ENCODE measurements around the gene PTPRM.

PTPRM gene

GRCh38 chr18:8040021-8040420, 472.9 kb downstream of the PTPRM start:
- no peak overlapping the region for H3K4me3 ChIP-seq (ENCODE audit: low read length)
- H3K4me1 ChIP-seq (ENCODE audit: low read length), result no peaks in the 10 kb centered on the region
- no peaks in the 10 kb centered on the region for H3K9me3 ChIP-seq (replicated peaks; ENCODE audit: insufficient read depth, low read length)
- no peak overlapping the region for H3K27ac ChIP-seq (ENCODE audit: low read length)
- H2AFZ ChIP-seq (ENCODE audit: low read length), result no peak overlapping the region
- H3K4me2 ChIP-seq (ENCODE audit: low read depth, low read length), result no peak overlapping the region
- no peaks in the 10 kb centered on the region for H4K20me1 ChIP-seq (ENCODE audit: insufficient read depth, low read length)
- no peak for DNase-seq
- H3K27me3 ChIP-seq (replicated peaks; ENCODE audit: insufficient read depth, low read length), result no peaks in the 10 kb centered on the region
- H3K79me2 ChIP-seq (ENCODE audit: low read length), result no peaks in the 10 kb centered on the region
- no peak overlapping the region for H3K9ac ChIP-seq (ENCODE audit: low read length)
- no peaks in the 10 kb centered on the region for H3F3A ChIP-seq (ENCODE audit: insufficient read depth, low read length)
- no peak for TF ChIP-seq CTCF (IDR thresholded peaks at IDR 0.05; ENCODE audit: low read length)
- TF ChIP-seq EZH2 (optimal IDR thresholded peaks at IDR 0.05; ENCODE audit: low read depth, low read length), result no peak
- TF ChIP-seq EZH2phosphoT487 (IDR thresholded peaks at IDR 0.05; ENCODE audit: low read length), result no peak
- no peaks in the 10 kb centered on the region for H3K36me3 ChIP-seq (replicated peaks; ENCODE audit: insufficient read depth, low read length)
- H3K9me2 ChIP-seq (replicated peaks; ENCODE audit: insufficient read depth, low read length), result no peaks in the 10 kb centered on the region

- TF ChIP-seq CTCF (IDR thresholded peaks at IDR 0.05; ENCODE audit: low read length), result no peak
- no peak for TF ChIP-seq EZH2phosphoT487 (IDR thresholded peaks at IDR 0.05; ENCODE audit: low read length)
- no peak for TF ChIP-seq EZH2 (optimal IDR thresholded peaks at IDR 0.05; ENCODE audit: low read depth, low read length)
- H3K27ac ChIP-seq (ENCODE audit: low read length), result no peak overlapping the region
- H3K4me2 ChIP-seq (ENCODE audit: low read depth, low read length), result no peak overlapping the region
- H3F3A ChIP-seq (ENCODE audit: insufficient read depth, low read length), result no peaks in the 10 kb centered on the region
- H3K9me2 ChIP-seq (replicated peaks; ENCODE audit: insufficient read depth, low read length), result no peaks in the 10 kb centered on the region
- no peak overlapping the region for H3K4me3 ChIP-seq (ENCODE audit: low read length)
- H3K79me2 ChIP-seq (ENCODE audit: low read length), result no peaks in the 10 kb centered on the region
- H3K9me3 ChIP-seq (replicated peaks; ENCODE audit: insufficient read depth, low read length), result no peaks in the 10 kb centered on the region
- DNase-seq, result no peak
- no peaks in the 10 kb centered on the region for H4K20me1 ChIP-seq (ENCODE audit: insufficient read depth, low read length)
- no peaks in the 10 kb centered on the region for H3K4me1 ChIP-seq (ENCODE audit: low read length)
- H3K9ac ChIP-seq (ENCODE audit: low read length), result no peak overlapping the region
- no peak overlapping the region for H2AFZ ChIP-seq (ENCODE audit: low read length)
- no peaks in the 10 kb centered on the region for H3K36me3 ChIP-seq (replicated peaks; ENCODE audit: insufficient read depth, low read length)
- no peaks in the 10 kb centered on the region for H3K27me3 ChIP-seq (replicated peaks; ENCODE audit: insufficient read depth, low read length)
Observed at GRCh38 chr18:8041526-8042111, 474.5 kb downstream of the PTPRM start.

GRCh38 chr18:8044004-8044403, 476.9 kb downstream of the PTPRM start:
- H2AFZ ChIP-seq (ENCODE audit: low read length), result no peak overlapping the region
- H3K27me3 ChIP-seq (replicated peaks; ENCODE audit: insufficient read depth, low read length), result no peaks in the 10 kb centered on the region
- H3K4me2 ChIP-seq (ENCODE audit: low read depth, low read length), result no peak overlapping the region
- no peaks in the 10 kb centered on the region for H3K9me2 ChIP-seq (replicated peaks; ENCODE audit: insufficient read depth, low read length)
- no peaks in the 10 kb centered on the region for H3K79me2 ChIP-seq (ENCODE audit: low read length)
- H3K36me3 ChIP-seq (replicated peaks; ENCODE audit: insufficient read depth, low read length), result no peaks in the 10 kb centered on the region
- DNase-seq, result no peak
- TF ChIP-seq EZH2 (optimal IDR thresholded peaks at IDR 0.05; ENCODE audit: low read depth, low read length) (no peak), CTCF (IDR thresholded peaks at IDR 0.05; ENCODE audit: low read length) (no peak), EZH2phosphoT487 (IDR thresholded peaks at IDR 0.05; ENCODE audit: low read length) (no peak)
- no peak overlapping the region for H3K4me3 ChIP-seq (ENCODE audit: low read length)
- H3K4me1 ChIP-seq (ENCODE audit: low read length), result no peaks in the 10 kb centered on the region
- H3F3A ChIP-seq (ENCODE audit: insufficient read depth, low read length), result no peaks in the 10 kb centered on the region
- H3K9me3 ChIP-seq (replicated peaks; ENCODE audit: insufficient read depth, low read length), result no peaks in the 10 kb centered on the region
- no peaks in the 10 kb centered on the region for H4K20me1 ChIP-seq (ENCODE audit: insufficient read depth, low read length)
- H3K9ac ChIP-seq (ENCODE audit: low read length), result no peak overlapping the region
- no peak overlapping the region for H3K27ac ChIP-seq (ENCODE audit: low read length)
